GM19193 (cell line): ENCODE results near the gene SYNGR1.

Experiments used
- POLR2A ChIP-seq: IDR thresholded peaks from 4 replicates; pipeline ENCODE4 v1.6.1; 2011; ENCODE audit not compliant: insufficient read depth, insufficient read length; ENCODE audit errors: extremely low read depth

SYNGR1 gene

GRCh38 chr22:39355080-39355479 is 5.3 kb downstream of the SYNGR1 start:
- no peak for TF ChIP-seq POLR2A

GRCh38 chr22:39356464-39356863 is 6.7 kb downstream of the SYNGR1 start:
- no peak for TF ChIP-seq POLR2A

DNA sequence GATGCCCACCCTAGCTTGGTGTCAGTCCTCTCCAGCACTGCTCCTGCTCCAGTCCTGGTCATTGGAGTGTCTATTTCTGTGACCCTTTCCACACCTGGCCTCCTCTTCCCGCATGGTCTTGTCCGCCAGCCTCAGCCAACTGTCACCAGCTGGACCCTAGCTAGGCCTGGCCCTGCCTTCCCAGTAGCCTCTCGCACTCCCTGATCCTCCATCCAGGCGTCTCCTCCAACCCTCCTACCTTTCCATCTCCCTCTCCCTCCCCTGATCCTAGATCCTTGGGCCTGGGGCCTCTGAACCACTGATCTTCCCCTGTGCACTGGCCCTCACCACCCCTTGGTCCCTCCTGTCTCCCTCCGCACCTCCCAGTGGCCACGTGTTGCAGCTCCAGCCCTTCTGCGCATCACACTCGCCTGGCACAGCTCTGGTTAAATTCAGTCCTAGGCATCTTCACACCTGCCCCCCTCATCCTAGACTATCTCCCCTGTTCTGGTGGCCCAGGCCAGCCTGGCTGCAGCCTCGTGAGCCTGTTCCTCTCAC is 9.9 kb downstream of the SYNGR1 start:
- no peak for TF ChIP-seq POLR2A

- no peak for TF ChIP-seq POLR2A
These were observed 10.5 kb downstream of the SYNGR1 start for GRCh38 chr22:39360242-39360641.

GRCh38 chr22:39360674-39361413 is 11.1 kb downstream of the SYNGR1 start:
- no peak for TF ChIP-seq POLR2A

GRCh38 chr22:39361496-39361895 is 11.7 kb downstream of the SYNGR1 start:
- no peak for TF ChIP-seq POLR2A

DNA sequence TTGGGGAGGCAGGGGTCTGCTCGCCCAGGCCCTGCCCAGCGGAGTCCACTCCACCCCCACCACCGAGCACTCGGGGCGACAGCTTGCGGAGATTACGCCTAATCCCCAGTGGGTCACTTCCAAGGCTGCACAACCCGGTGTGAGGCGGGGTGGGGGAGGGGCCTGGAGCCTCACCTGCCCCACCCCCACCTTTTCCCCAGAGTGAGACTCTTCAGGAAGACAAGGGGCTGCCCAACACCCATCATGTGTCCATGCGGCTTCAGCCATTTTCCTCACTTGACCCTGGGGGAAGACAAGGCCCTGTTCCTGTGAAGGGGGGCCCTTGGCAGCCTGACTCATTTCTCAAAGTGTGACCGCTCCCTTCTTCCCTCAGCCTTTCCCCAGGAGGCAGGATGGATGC is 12.5 kb downstream of the SYNGR1 start:
- no peak for TF ChIP-seq POLR2A

DNA sequence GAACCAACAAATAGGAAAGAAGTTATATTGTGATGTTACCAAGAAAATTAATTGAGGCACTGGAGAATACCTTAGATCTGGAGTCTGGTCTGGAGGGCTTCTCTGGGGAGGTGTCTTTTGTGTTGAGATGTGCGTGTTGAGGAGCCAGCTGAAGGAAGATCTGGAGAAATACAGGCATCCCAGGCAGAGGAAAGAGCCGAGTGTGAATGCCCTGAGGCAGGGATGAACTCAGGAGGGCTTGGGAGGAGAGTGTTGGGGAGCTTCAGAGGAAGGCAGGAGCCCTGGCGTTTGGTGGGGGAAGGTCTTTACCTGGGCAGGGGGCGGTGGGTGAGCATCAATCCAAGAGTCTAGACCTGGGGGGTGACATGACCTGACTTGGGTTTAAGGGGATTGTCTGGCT is 13.1 kb downstream of the SYNGR1 start:
- no peak for TF ChIP-seq POLR2A

- no peak for TF ChIP-seq POLR2A
These were observed 14.1 kb downstream of the SYNGR1 start for GRCh38 chr22:39363751-39364515.

DNA sequence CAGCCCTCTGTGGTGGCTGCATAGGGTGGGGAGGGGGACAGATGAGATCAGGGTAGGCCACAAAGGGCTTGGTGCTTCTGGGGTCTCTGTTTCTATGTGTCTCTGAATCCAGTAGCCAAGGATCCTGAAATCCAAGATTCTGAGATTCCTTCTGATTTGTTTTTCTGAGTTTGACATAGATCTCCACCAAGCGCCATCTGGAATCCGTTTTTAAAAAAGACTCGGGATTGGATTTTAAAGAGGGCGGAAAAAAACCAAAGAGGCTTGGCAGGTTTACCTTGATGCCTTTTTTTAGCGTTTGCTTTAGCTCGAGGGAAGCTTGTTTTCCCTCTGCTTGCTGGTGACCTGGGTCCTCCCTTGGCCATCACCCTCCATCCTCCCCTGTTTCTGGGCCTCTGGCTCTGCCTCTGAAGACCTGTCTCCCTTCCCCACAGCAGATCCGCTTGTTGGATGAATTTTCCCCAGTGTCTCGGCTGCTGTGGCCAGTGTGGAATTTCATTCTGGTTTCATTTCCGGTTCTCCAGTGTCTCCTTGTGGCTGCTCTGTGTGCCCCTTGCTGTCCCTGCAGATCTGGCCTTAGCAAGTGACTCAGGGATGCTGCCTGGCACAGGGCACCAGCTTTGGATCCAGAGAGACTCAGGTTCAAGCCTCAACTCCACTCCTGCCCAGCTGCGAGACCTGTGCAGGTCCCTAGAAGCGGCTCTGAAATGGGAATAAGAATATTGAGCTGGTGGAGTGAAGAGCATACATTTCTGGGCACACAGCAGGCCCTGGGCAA is 15.1 kb downstream of the SYNGR1 start:
- no peak for TF ChIP-seq POLR2A

DNA sequence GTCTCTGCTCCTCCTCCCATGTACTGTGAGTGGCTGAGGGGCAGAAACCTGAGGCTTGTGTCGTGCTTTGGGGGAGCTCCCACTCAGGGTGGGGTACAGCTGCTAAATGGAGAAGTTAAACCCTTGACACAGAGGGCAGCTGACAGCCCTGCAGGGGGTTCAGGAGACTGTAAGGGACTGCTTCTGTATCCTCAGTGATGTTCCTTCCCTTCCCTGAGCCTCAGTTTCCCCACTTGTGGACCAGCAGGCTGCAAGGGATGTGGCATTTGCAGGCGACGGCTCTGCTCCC is 15.6 kb downstream of the SYNGR1 start:
- no peak for TF ChIP-seq POLR2A

DNA sequence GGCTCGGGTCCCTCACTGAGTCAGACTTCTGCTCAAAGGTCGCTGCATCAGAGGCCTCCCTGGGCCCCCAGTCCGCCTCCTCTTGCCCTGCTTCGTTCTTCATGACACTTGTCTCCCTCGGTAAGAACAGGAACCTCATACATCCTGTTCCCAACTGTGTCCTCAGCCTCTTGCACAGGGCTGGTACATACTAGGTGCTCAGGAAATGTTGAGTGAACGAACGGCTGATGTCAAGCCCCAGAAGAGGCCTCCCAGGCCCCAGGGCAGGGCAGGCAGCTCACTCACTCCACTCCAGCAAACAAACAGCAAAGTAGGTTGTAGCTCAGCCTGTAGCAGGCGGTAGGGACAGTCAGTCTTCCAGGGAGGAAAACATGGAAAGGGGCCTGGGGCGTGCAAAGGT is 17.2 kb downstream of the SYNGR1 start:
- no peak for TF ChIP-seq POLR2A

DNA sequence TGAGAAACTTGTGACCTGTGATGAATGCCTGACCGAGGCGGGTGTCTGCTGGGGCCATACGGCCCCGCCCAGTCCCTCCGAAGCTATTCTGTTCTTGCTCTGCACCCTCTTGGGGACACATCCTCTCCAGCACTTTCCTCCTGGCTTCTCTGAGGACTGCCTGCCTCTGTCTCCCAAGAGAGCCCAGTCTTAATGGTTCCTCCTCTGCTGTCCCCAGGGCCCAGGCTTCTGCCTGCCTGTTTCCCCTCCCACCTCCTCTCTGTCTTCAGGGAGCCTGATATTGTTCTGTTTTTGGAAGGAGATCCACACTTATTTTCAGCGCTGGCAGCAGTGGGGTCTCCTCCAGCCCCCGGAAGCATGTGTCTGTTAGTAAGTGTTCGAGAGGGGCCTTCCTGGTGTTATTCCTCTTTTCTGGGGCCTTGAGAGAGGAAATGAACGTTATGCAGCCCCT is 18.7 kb downstream of the SYNGR1 start:
- no peak for TF ChIP-seq POLR2A

DNA sequence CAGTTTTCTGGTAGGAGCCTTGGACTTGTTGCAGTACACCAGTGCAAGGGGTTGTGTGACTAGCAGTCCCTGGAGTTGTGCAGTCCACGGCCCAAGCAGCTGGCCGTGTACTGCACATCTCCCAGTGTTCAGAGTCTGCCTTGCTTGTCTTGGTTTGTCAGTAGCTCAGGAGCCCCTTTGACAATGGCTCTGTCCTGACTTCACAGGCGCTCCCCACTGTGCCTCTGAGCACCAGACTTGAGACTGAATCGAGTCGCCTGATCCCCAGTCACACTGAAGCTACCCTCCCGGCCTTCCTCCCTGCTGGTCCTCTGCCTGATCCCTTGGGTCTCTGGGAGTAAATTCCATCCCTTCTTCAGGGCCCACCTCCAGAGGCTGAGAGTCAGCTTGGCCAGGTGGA is 19.4 kb downstream of the SYNGR1 start:
- TF ChIP-seq POLR2A: no peak

GRCh38 chr22:39369586-39369985 is 19.8 kb downstream of the SYNGR1 start:
- no peak for TF ChIP-seq POLR2A
